ENCODE measurements around the gene ASTN2.

GRCh38 chr9:116566677-116567488 is 848.0 kb downstream of the ASTN2 start:
- TF ChIP-seq MYC (IDR thresholded peaks at IDR 0.05; ENCODE audit: low read depth, low read length): no peak
- no peak for TF ChIP-seq POLR2A (IDR thresholded peaks at IDR 0.05; ENCODE audit: low read depth, low read length)
- TF ChIP-seq CTCF (IDR thresholded peaks at IDR 0.05; ENCODE audit: extremely low read depth in 1 of 2, insufficient read depth in 1 of 2, low read depth in 1 of 2, low read length in 2 of 2): no peak
- TF ChIP-seq POLR2AphosphoS5 (IDR thresholded peaks at IDR 0.05; ENCODE audit: insufficient read depth, low read depth, low read length): no peak
- no peak for TF ChIP-seq MAX (IDR thresholded peaks at IDR 0.05; ENCODE audit: insufficient read depth, insufficient read length)
- no peak for TF ChIP-seq EZH2 (IDR thresholded peaks at IDR 0.05; ENCODE audit: borderline replicate concordance, low read depth, low read length, severe bottlenecking)
- TF ChIP-seq GATA2 (IDR thresholded peaks at IDR 0.05; ENCODE audit: insufficient read depth, insufficient read length, low read depth, low read length): no peak
- no peak for TF ChIP-seq JUN (IDR thresholded peaks at IDR 0.05; ENCODE audit: borderline replicate concordance, insufficient read depth, insufficient read length, low read depth)

All from endothelial cell of umbilical vein (primary cell).